CD14-positive monocyte (primary cell): ENCODE results near the gene HES2. TPM values are rescaled to one million over a fixed set of nuclear protein-coding genes. Genes with fewer than 3 reads are reported as not detected.

Source experiments
- DNase-seq, 3 donors: peaks; one replicate each; pipeline ENCODE4 v3.0.0-alpha.2; 2011 to 2022
- H2AFZ ChIP-seq: 2 replicates; pipeline ENCODE4 v1.6.0; 2012; ENCODE audit warnings: mild to moderate bottlenecking, low read depth, low read length, inconsistent platforms; ENCODE audit not compliant: insufficient read depth, poor library complexity, severe bottlenecking
- H3K27ac ChIP-seq, 2 donors: 1 replicate in 1 of 2; 2 replicates in 1 of 2; pipeline ENCODE4 v1.5.1; 2012 to 2013; ENCODE audit warnings: low read length in 2 of 2, control low read depth in 1 of 2, inconsistent platforms in 1 of 2, low read depth in 1 of 2, mild to moderate bottlenecking in 1 of 2
- H3K27me3 ChIP-seq, 2 donors: one replicate each; pipeline versions ENCODE4 v1.6.0 to v1.6.1; 2011 to 2013; ENCODE audit warnings: low read length in 2 of 2; ENCODE audit not compliant: control insufficient read depth in 2 of 2, insufficient read depth in 2 of 2
- H3K36me3 ChIP-seq, 2 donors: replicated peaks in 1 of 2; 1 replicate in 1 of 2; 2 replicates in 1 of 2; pipeline versions ENCODE4 v1.5.1 to v1.6.1; 2012 to 2013; ENCODE audit warnings: low read length in 2 of 2, control low read depth in 1 of 2, inconsistent platforms in 1 of 2, mild to moderate bottlenecking in 1 of 2; ENCODE audit not compliant: insufficient read depth in 2 of 2, control insufficient read depth in 1 of 2
- H3K4me1 ChIP-seq, 2 donors: 1 replicate in 1 of 2; 2 replicates in 1 of 2; pipeline versions ENCODE4 v1.5.1 to v1.6.1; 2012 to 2013; ENCODE audit warnings: low read length in 2 of 2, control low read depth in 1 of 2, inconsistent platforms in 1 of 2, mild to moderate bottlenecking in 1 of 2, moderate library complexity in 1 of 2; ENCODE audit not compliant: insufficient read depth in 2 of 2, control insufficient read depth in 1 of 2
- H3K4me2 ChIP-seq: replicated peaks from 2 replicates; pipeline ENCODE3; 2012; ENCODE audit warnings: low read length, moderate library complexity, mild to moderate bottlenecking; ENCODE audit not compliant: poor library complexity, severe bottlenecking; ENCODE audit errors: extremely low read depth
- H3K4me3 ChIP-seq, 3 experiments: fragments of 200-600 bp in 1 of 3; sonication (generic) in 1 of 3; replicated peaks in 1 of 3; 1 replicate in 2 of 3; 2 replicates in 1 of 3; pipeline ENCODE4 v1.5.1; 2011 to 2013; ENCODE audit warnings: low read length in 3 of 3, mild to moderate bottlenecking in 3 of 3, control low read depth in 2 of 3, low read depth in 2 of 3, inconsistent platforms in 1 of 3, moderate library complexity in 1 of 3
- H3K79me2 ChIP-seq: 2 replicates; pipeline ENCODE4 v1.6.0; 2012; ENCODE audit warnings: mild to moderate bottlenecking, control low read depth, inconsistent platforms, low read length, moderate library complexity; ENCODE audit not compliant: insufficient read depth
- H3K9ac ChIP-seq: 2 replicates; pipeline ENCODE4 v1.6.0; 2017; ENCODE audit warnings: low read length, mild to moderate bottlenecking; ENCODE audit not compliant: insufficient read depth, poor library complexity, severe bottlenecking
- H3K9me3 ChIP-seq, 2 donors: replicated peaks in 1 of 2; 1 replicate in 1 of 2; 2 replicates in 1 of 2; pipeline versions ENCODE4 v1.5.1 to v1.6.1; 2012 to 2013; ENCODE audit warnings: low read length in 2 of 2, control low read depth in 1 of 2; ENCODE audit not compliant: control insufficient read depth in 1 of 2, insufficient read depth in 1 of 2
- H4K20me1 ChIP-seq: 2 replicates; pipeline ENCODE4 v1.6.0; 2012; ENCODE audit warnings: mild to moderate bottlenecking, low read length, control low read depth, moderate library complexity; ENCODE audit not compliant: insufficient read depth
- H3K27ac Mint-ChIP-seq, 7 donors: one replicate each; pipeline ENCODE4 v1.8.0; 2020; ENCODE audit warnings: mild to moderate bottlenecking in 7 of 7, mixed read lengths in 7 of 7, moderate library complexity in 6 of 7, inconsistent platforms in 2 of 7
- H3K27me3 Mint-ChIP-seq, 3 donors: one replicate each; pipeline ENCODE4 v1.8.0; 2021 to 2022; ENCODE audit warnings: low read depth in 3 of 3, mild to moderate bottlenecking in 3 of 3, mixed read lengths in 3 of 3, moderate library complexity in 3 of 3, inconsistent platforms in 1 of 3
- H3K36me3 Mint-ChIP-seq, 2 donors: one replicate each; pipeline ENCODE4 v1.8.0; 2020; ENCODE audit warnings: mixed read lengths in 2 of 2, inconsistent platforms in 1 of 2, mild to moderate bottlenecking in 1 of 2
- H3K4me1 Mint-ChIP-seq: one replicate; pipeline ENCODE4 v1.8.0; 2020; ENCODE audit warnings: mild to moderate bottlenecking, mixed read lengths
- H3K4me3 Mint-ChIP-seq, 2 donors: one replicate each; pipeline ENCODE4 v1.8.0; 2020; ENCODE audit warnings: mild to moderate bottlenecking in 2 of 2, mixed read lengths in 2 of 2, moderate library complexity in 1 of 2
- H3K9me3 Mint-ChIP-seq, 7 donors: one replicate each; pipeline ENCODE4 v1.8.0; 2020 to 2022; ENCODE audit warnings: mixed read lengths in 7 of 7, mild to moderate bottlenecking in 6 of 7, moderate library complexity in 6 of 7, inconsistent platforms in 2 of 7
- CTCF ChIP-seq: fragments of 200-600 bp; IDR thresholded peaks from one replicate; pipeline ENCODE4 v1.8.0; 2022; ENCODE audit warnings: antibody characterized with exemption, mild to moderate bottlenecking
- WGBS: methylation state at CpG from one replicate; pipeline ENCODE4 v1.1.5; 2013; ENCODE audit warnings: missing lambda C conversion rate; ENCODE audit not compliant: insufficient coverage; 5-methylcytosine and 5-hydroxymethylcytosine counted together
- intact Hi-C, 2 donors: fragments of 100-400 bp; cut with micrococcal nuclease; formaldehyde crosslinking; loops; one replicate each; pipeline versions ENCODE4 v1.15.0 to v1.15.1; 2023
- polyA plus RNA-seq, 3 donors: library from polyadenylated mRNA; depleted of rRNA in 1 of 3; unstranded in 2 of 3; stranded (reverse) in 1 of 3; fragments of 300-500 nt in 2 of 3; fragments of >200 nt in 1 of 3; fragmentation: Illumina TruSeq in 2 of 3; gene quantifications; 1 replicate in 2 of 3; 2 replicates in 1 of 3; pipeline ENCODE4 v1.2.3, GENCODE V29; 2012 to 2021

The HES2 gene
- polyA plus RNA-seq, 3 donors = not detected

GRCh38 chr1:6424619-6425593, 5.2 kb upstream of the HES2 start, which contains the start of gene ESPN:
Gene ESPN, plus strand, starts transcription at chr1:6424776. Its CDS starts 180 bp downstream, at chr1:6424956.
- peaks cover 28 to 63% of the 10 kb centered on the region in 2 donors for H3K27me3 ChIP-seq
- Mint-ChIP-seq H3K27me3 (peaks cover 64 to 81% (median 65%) of the 10 kb centered on the region in 3 donors), H3K36me3 (no peaks in the 10 kb centered on the region), H3K27ac (no peak within 1 kb of the TSS), H3K4me3 (peak within 1 kb of the TSS in 1 of 2 donors; percentile 87), H3K9me3 (peaks cover 0 to 9% (median 5%) of the 10 kb centered on the region in 7 donors), H3K4me1 (peaks cover 6% of the 10 kb centered on the region)
- no peak within 1 kb of the TSS for H3K27ac ChIP-seq
- peak within 1 kb of the TSS; percentile 44 for H3K4me2 ChIP-seq
- H4K20me1 ChIP-seq = no peaks in the 10 kb centered on the region
- no peak within 1 kb of the TSS for H3K4me3 ChIP-seq
- H3K36me3 ChIP-seq = no peaks in the 10 kb centered on the region
- no peaks in the 10 kb centered on the region for H3K79me2 ChIP-seq
- H3K4me1 ChIP-seq = peaks cover 0 to 6% of the 10 kb centered on the region in 2 donors
- intact Hi-C loops = no loop called here
- no peak within 1 kb of the TSS for H3K9ac ChIP-seq
- no peak for TF ChIP-seq CTCF
- no peak for DNase-seq
- no peak within 1 kb of the TSS for H2AFZ ChIP-seq
- H3K9me3 ChIP-seq = peaks cover 0 to 12% of the 10 kb centered on the region in 2 donors
- WGBS = 6% methylated on average over 94 of the region's 99 CpGs

DNA sequence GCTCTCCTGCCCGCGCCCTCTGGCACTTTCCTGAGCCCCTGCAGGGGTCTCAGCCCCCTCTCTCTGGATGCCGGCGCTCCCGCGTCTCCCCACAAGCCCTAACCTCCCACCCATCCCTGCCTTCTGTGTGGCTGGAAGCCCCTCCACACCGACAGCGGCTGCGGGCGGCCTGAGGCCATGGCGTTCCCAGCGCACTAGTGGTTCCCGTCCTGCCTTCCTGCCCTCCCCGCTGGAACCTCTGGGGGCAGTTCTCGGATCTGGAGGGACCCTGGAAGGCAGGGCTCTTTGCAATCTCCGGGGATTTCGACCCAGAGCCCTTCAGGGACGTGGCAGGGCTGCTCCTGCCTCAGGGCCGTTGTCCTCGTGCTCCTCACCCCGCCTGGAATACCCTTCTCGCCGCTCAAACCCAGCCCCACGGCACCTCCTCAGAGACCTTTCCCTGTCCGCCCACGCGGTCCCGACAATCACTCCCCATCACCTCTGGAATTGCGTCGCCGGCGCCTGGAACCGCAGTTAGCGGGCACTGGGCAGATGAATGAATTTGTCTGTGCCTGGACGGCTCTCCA, 4.4 kb upstream of the HES2 start:
- DNase-seq = no peak
- Mint-ChIP-seq H3K27ac (no peak overlapping the region), H3K4me1 (peaks cover 6% of the 10 kb centered on the region), H3K27me3 (peaks cover 66 to 83% (median 71%) of the 10 kb centered on the region in 3 donors), H3K4me3 (peak overlapping the region in 1 of 2 donors; percentile 87), H3K36me3 (no peaks in the 10 kb centered on the region), H3K9me3 (peaks cover 0 to 11% (median 5%) of the 10 kb centered on the region in 7 donors)
- Histone ChIP-seq H3K79me2 (no peaks in the 10 kb centered on the region), H4K20me1 (no peaks in the 10 kb centered on the region), H3K4me1 (peaks cover 0 to 6% of the 10 kb centered on the region in 2 donors), H3K9me3 (peaks cover 0 to 12% of the 10 kb centered on the region in 2 donors), H3K4me2 (no peak overlapping the region), H3K4me3 (no peak overlapping the region), H3K9ac (no peak overlapping the region), H3K36me3 (no peaks in the 10 kb centered on the region), H3K27me3 (peaks cover 29 to 65% of the 10 kb centered on the region in 2 donors), H3K27ac (no peak overlapping the region), H2AFZ (no peak overlapping the region)
- intact Hi-C loops = no loop called here
- WGBS = 12% methylated on average over 34 of the region's 35 CpGs
- peak; percentile 3 for TF ChIP-seq CTCF
